Measurements from ENCODE around the gene CDK6.

GRCh38 chr7:92755680-92756079, 80.7 kb downstream of the CDK6 start:
- TF ChIP-seq CTBP1 (IDR thresholded peaks at IDR 0.05; ENCODE audit: borderline replicate concordance) (no peak), FOXA1 (IDR thresholded peaks at IDR 0.05) (no peak), PKNOX1 (IDR thresholded peaks at IDR 0.05) (no peak), NFRKB (IDR thresholded peaks at IDR 0.05) (no peak)
